EL (cell line): ENCODE measurements around the gene SIL1.
"Not testable (repeated sequence)": the region's sequence is repeated elsewhere in the genome, so short reads cannot be mapped to it uniquely, and the experiment has no call there.

Experiments used
- DNase-seq: peaks from one replicate; pipeline ENCODE4 v3.0.0-alpha.2; 2016

SIL1 gene

GRCh38 chr5:139016186-139016585 lies 182.0 kb downstream of the SIL1 start:
- DNase-seq, result no peak

- DNase-seq, result peak; percentile 94
These were observed 183.4 kb downstream of the SIL1 start for GRCh38 chr5:139014726-139015125.

GRCh38 chr5:139012176-139012575 lies 186.0 kb downstream of the SIL1 start:
- DNase-seq, result no peak

- not testable (repeated sequence) for DNase-seq
These were observed 187.0 kb downstream of the SIL1 start for GRCh38 chr5:139011156-139011555.

GRCh38 chr5:139004374-139005307 lies 193.5 kb downstream of the SIL1 start:
- DNase-seq, result no peak

- DNase-seq, result no peak
These were observed 198.5 kb downstream of the SIL1 start for GRCh38 chr5:138999674-139000073.

- DNase-seq, result no peak
These were observed 199.6 kb downstream of the SIL1 start for GRCh38 chr5:138998521-138998920.

- no peak for DNase-seq
These were observed 202.0 kb downstream of the SIL1 start for GRCh38 chr5:138996120-138996519.

GRCh38 chr5:138990986-138991590 lies 207.1 kb downstream of the SIL1 start:
- no peak for DNase-seq

- DNase-seq, result peak; percentile 63
These were observed 208.4 kb downstream of the SIL1 start for GRCh38 chr5:138989720-138990119.

- no peak for DNase-seq
These were observed 211.9 kb downstream of the SIL1 start for GRCh38 chr5:138986186-138986800.

- no peak for DNase-seq
These were observed 212.5 kb downstream of the SIL1 start for GRCh38 chr5:138985683-138986082.

- peak; percentile 17 for DNase-seq
These were observed 212.9 kb downstream of the SIL1 start for GRCh38 chr5:138985256-138985655.

- DNase-seq, result no peak
These were observed 214.2 kb downstream of the SIL1 start for GRCh38 chr5:138983984-138984383.

GRCh38 chr5:138981586-138981985 lies 216.6 kb downstream of the SIL1 start:
- DNase-seq, result no peak

GRCh38 chr5:138981131-138981530 lies 217.0 kb downstream of the SIL1 start:
- DNase-seq, result peak; percentile 80

GRCh38 chr5:138980441-138980840 lies 217.7 kb downstream of the SIL1 start:
- no peak for DNase-seq

GRCh38 chr5:138979684-138980280 lies 218.4 kb downstream of the SIL1 start:
- no peak for DNase-seq

- DNase-seq, result no peak
These were observed 219.6 kb downstream of the SIL1 start for GRCh38 chr5:138978581-138978980.

- DNase-seq, result peak; percentile 57
These were observed 220.1 kb downstream of the SIL1 start for GRCh38 chr5:138978080-138978479.

- DNase-seq, result peak; percentile 74
These were observed 222.9 kb downstream of the SIL1 start for GRCh38 chr5:138975098-138975847.

GRCh38 chr5:138974227-138975063 lies 223.7 kb downstream of the SIL1 start:
- no peak for DNase-seq
